Measurements from ENCODE around the gene SYNM.

DNA sequence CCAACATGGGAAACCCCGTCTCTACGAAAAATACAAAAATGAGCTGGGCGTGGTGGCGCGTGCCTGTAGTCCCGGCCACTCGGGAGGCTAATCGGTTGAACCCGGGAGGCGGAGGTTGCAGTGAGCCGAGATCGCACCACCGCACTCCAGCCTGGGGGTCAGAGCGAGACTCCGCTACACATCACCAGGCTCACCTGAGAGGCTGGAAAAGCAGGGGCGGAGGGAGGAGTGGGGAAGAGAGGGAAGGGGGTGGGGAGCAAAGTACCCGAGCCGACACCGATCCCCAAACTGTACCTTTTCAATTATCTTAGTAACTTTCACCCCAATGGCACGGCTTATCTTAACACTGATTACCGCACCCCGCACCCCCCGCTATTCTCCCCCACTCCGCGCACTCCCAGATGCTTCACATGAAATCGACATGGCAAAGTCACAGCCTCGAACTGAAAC is 46.4 kb upstream of the SYNM start:
- TF ChIP-seq TAF1 (IDR thresholded peaks at IDR 0.05; ENCODE audit: borderline replicate concordance, insufficient read depth, low read length) (no peak), SIN3A (IDR thresholded peaks at IDR 0.05; ENCODE audit: borderline replicate concordance, insufficient read depth, low read length) (no peak), POLR2AphosphoS5 (IDR thresholded peaks at IDR 0.05; ENCODE audit: low read depth, low read length) (no peak)

Measured in PFSK-1 (cell line).